GM19099 (cell line): ENCODE results near the gene PNMA6F.
A peak's percentile ranks its signal among the peaks of the same experiment; 100 is the strongest.

ENCODE experiments used
- POLR2A ChIP-seq: IDR thresholded peaks from 3 replicates; pipeline ENCODE4 v1.6.1; 2011; ENCODE audit warnings: low read depth; ENCODE audit not compliant: insufficient read length; ENCODE audit errors: extremely low read depth

The PNMA6F gene

GRCh38 chrX:153342762-153343558, 21.4 kb upstream of the PNMA6F start:
- no peak for TF ChIP-seq POLR2A

DNA sequence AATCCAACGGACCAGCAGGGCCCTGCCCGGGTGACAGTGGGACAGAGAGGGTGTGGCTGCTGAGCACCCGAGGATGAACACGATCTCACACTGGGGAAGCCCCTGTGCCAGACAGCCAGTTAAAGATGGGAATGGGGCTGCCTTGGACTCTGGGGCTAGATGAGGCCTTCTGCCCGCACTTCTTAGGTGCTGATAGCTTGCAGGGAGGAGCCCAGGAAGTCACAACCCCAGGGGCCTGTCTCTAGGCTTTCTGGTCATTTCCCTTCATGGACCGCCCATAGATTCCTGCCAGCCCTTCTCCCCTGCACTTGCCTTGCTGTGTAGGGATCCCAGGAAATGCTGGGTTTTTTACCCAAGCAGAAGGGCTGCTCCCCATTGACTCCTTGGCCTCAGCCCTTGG, 18.5 kb upstream of the PNMA6F start:
- TF ChIP-seq POLR2A, result no peak

GRCh38 chrX:153339662-153340061, 18.1 kb upstream of the PNMA6F start:
- TF ChIP-seq POLR2A, result no peak

DNA sequence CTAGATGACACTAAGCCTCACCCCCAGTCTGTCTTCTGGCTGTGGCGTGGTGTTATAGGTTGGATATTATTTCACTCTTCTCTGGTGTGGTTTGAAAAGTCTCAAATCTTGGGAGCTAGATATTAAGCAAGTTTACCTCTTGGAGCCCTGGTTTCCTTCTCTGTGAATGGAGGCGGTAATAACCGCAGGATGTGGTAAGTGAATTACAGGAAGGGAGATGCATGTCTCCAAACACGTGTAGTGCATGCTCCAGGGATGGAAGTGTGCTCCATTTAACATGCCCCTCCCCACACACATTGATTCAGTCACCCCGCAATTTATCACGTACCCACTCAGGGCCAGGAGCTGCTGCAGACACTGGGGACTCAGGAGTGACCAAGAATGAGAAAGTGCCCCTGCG, 17.3 kb upstream of the PNMA6F start:
- no peak for TF ChIP-seq POLR2A

DNA sequence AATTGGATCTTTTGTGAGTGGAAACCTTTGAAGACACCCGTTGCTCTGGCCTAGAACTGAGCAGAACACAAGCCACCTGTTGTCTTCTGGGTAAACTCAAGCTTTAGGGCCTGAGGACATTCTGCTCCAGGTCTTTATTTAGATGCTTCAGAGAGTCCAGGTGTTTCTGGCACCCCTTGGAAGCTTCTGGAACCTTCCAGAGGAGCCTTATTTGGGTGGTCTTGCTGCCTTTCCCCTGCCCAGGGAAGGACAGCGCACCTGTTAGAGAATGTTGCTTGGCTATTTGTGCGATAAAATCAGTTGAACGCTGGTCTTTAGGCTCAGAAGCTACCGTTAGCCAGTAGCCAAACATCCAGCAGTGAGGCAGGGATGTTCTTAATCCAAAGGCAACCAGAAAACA, 15.4 kb upstream of the PNMA6F start:
- TF ChIP-seq POLR2A, result no peak

- no peak for TF ChIP-seq POLR2A
These were observed 14.7 kb upstream of the PNMA6F start for GRCh38 chrX:153336121-153336894.

DNA sequence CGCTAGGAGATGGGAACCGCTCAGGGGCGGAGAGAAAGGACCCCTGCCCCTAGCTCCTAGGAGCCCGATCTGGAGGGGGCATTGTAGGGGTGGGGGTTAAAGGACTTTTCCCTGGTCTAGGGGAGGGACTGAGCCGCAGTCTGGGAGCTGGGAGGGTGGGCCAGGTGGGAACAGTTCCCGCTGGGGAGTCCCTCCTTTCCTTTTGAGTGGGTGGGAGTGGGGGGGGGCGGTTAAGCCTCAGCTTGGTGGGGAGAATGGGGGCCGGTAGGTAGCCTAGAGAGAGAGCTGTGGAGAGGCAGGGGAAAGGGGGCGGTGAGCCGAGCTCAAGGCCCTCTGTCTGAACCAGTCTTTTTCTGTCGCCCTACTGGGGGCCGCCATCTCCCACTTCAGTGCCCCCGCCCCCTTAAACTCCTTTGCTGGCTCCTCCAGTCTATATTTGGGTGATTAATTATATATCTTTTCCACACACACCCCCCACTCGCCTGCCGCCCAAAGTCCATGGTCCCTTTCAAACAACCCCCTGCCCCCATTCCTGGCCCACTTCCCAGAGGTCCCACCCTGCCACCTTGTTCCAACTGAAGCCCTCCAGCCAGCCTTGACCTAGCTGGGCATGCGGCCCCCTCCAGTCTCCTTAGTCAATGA, 13.2 kb upstream of the PNMA6F start:
- TF ChIP-seq POLR2A, result no peak

GRCh38 chrX:153333821-153334653, 12.5 kb upstream of the PNMA6F start, which contains the start of gene ZNF275:
Gene ZNF275, plus strand, starts transcription at chrX:153334153. Its CDS starts 2,527 bp downstream, at chrX:153336680.
- TF ChIP-seq POLR2A, result peak; percentile 80

- TF ChIP-seq POLR2A, result no peak
These were observed 11.7 kb upstream of the PNMA6F start for GRCh38 chrX:153333266-153333665.

- TF ChIP-seq POLR2A, result no peak
These were observed 6.0 kb upstream of the PNMA6F start for GRCh38 chrX:153327561-153327960.

GRCh38 chrX:153320555-153321184, 897 bp downstream of the PNMA6F start:
- TF ChIP-seq POLR2A, result no peak

GRCh38 chrX:153319295-153320046, 2.1 kb downstream of the PNMA6F start:
- TF ChIP-seq POLR2A, result no peak

DNA sequence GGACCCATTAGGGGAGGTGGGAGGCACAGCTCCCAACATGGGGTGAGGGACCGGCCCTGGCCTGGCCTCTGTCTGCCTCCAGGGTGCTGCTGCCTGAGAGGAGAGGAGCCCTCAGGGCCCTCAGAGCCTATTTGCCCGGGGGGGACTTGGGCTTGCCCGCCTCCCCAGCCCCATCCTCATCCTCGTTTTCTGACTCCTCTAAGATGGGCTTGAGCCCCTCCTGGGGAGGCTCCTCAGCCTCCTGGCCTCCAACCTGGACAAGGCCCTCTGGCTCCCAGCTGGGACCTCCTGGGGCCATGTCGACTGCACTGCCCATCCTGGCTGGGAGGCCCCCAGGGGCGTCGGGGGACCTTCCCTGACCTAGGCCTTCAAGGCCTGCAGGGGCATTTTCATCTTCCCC, 2.8 kb downstream of the PNMA6F start:
- no peak for TF ChIP-seq POLR2A

GRCh38 chrX:153317996-153318722, 3.4 kb downstream of the PNMA6F start:
- TF ChIP-seq POLR2A, result no peak

DNA sequence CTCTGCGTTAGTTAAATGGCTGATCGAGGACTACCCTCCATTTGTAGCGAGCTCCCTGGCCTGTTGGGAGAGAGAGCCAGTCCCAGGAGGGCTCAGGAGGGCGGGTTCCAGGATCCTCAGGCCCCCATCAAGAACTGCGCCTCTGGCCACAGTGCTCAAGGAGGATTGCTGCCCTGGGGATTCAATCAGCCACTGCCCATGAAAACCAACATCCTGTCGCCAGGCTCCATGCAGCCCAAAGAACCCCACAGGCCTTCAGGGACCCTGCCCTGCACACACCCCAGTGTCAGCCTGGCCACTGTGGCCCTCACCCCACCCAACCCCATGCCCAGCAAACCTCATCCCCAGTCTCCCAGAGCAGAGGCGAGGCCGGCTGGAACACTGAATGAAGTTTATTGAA, 4.3 kb downstream of the PNMA6F start:
- no peak for TF ChIP-seq POLR2A
